DND-41 (cell line): Measurements from ENCODE around the gene CDK19.

ENCODE experiments used
- ATAC-seq: fragments of 200-7000 bp; cut with Tn5 transposase; 3 replicates; pipeline ENCODE4 v1.9.1; 2021; ENCODE audit warnings: low read depth; ENCODE audit not compliant: insufficient read depth
- DNase-seq: peaks from one replicate; pipeline ENCODE4 v3.0.0-alpha.2; 2020
- H2AFZ ChIP-seq: 2 replicates; pipeline ENCODE4 v1.6.0; 2012; ENCODE audit warnings: low read depth, low read length
- H3K27ac ChIP-seq: 2 replicates; pipeline ENCODE4 v1.5.1; 2012; ENCODE audit warnings: low read length, inconsistent platforms
- H3K27me3 ChIP-seq: fragments of 200-600 bp; sonication (generic); 2 replicates; pipeline ENCODE4 v1.6.0; 2012; ENCODE audit warnings: low read length, mild to moderate bottlenecking, inconsistent platforms; ENCODE audit not compliant: insufficient read depth, poor library complexity
- H3K36me3 ChIP-seq: 2 replicates; pipeline ENCODE4 v1.5.1; 2012; ENCODE audit warnings: low read length, inconsistent platforms; ENCODE audit not compliant: insufficient read depth
- H3K4me1 ChIP-seq: 2 replicates; pipeline ENCODE4 v1.5.1; 2012; ENCODE audit warnings: mild to moderate bottlenecking, low read length; ENCODE audit not compliant: insufficient read depth
- H3K4me2 ChIP-seq: 2 replicates; pipeline ENCODE4 v1.6.0; 2012; ENCODE audit warnings: mild to moderate bottlenecking, moderate library complexity, low read length, inconsistent platforms; ENCODE audit not compliant: insufficient read depth
- H3K4me3 ChIP-seq, 2 experiments: fragments of 200-600 bp in 1 of 2; shearing (Covaris generic) in 1 of 2; 2 replicates each; pipeline ENCODE4 v1.5.1; 2012 to 2016; ENCODE audit warnings: inconsistent platforms in 2 of 2, low read length in 2 of 2, mild to moderate bottlenecking in 2 of 2, low read depth in 1 of 2, moderate library complexity in 1 of 2
- H3K79me2 ChIP-seq: 2 replicates; pipeline ENCODE4 v1.6.0; 2012; ENCODE audit warnings: low read length, inconsistent platforms; ENCODE audit not compliant: insufficient read depth
- H3K9ac ChIP-seq: 2 replicates; pipeline ENCODE4 v1.6.0; 2012; ENCODE audit warnings: low read depth, mild to moderate bottlenecking, inconsistent platforms, low read length, moderate library complexity
- H3K9me3 ChIP-seq: 2 replicates; pipeline ENCODE4 v1.5.1; 2012; ENCODE audit warnings: low read length, moderate library complexity, mild to moderate bottlenecking, inconsistent platforms; ENCODE audit not compliant: insufficient read depth, severe bottlenecking
- H4K20me1 ChIP-seq: 2 replicates; pipeline ENCODE4 v1.6.0; 2012; ENCODE audit warnings: low read length; ENCODE audit not compliant: insufficient read depth
- EZH2 ChIP-seq: IDR thresholded peaks from 3 replicates; pipeline ENCODE4 v1.6.1; 2012; ENCODE audit warnings: borderline replicate concordance, low read depth, mild to moderate bottlenecking, moderate library complexity, low read length, inconsistent platforms; ENCODE audit not compliant: severe bottlenecking
- TF ChIP-seq, protein P1 (sequence below): IDR thresholded peaks from 2 replicates; pipeline ENCODE4 v1.5.1; 2012; ENCODE audit warnings: borderline replicate concordance, low read length, moderate library complexity, mild to moderate bottlenecking; ENCODE audit not compliant: poor library complexity, severe bottlenecking; ENCODE audit errors: extremely low read depth

CDK19 gene

GRCh38 chr6:110826236-110827129, 11.2 kb upstream of the CDK19 start:
- Histone ChIP-seq H3K9me3 (no peaks in the 10 kb centered on the region), H3K27me3 (no peaks in the 10 kb centered on the region), H3K4me1 (no peaks in the 10 kb centered on the region), H4K20me1 (no peaks in the 10 kb centered on the region), H3K27ac (no peak overlapping the region), H3K4me2 (no peak overlapping the region), H3K79me2 (no peaks in the 10 kb centered on the region), H3K4me3 (no peak overlapping the region), H3K36me3 (no peaks in the 10 kb centered on the region), H2AFZ (peak overlapping the region; percentile 39; the same call in 1 of the 2 replicates), H3K9ac (no peak overlapping the region)
- ATAC-seq (no peak), DNase-seq (no peak)
- TF ChIP-seq EZH2 = no peak
- TF ChIP-seq, protein P1, sequence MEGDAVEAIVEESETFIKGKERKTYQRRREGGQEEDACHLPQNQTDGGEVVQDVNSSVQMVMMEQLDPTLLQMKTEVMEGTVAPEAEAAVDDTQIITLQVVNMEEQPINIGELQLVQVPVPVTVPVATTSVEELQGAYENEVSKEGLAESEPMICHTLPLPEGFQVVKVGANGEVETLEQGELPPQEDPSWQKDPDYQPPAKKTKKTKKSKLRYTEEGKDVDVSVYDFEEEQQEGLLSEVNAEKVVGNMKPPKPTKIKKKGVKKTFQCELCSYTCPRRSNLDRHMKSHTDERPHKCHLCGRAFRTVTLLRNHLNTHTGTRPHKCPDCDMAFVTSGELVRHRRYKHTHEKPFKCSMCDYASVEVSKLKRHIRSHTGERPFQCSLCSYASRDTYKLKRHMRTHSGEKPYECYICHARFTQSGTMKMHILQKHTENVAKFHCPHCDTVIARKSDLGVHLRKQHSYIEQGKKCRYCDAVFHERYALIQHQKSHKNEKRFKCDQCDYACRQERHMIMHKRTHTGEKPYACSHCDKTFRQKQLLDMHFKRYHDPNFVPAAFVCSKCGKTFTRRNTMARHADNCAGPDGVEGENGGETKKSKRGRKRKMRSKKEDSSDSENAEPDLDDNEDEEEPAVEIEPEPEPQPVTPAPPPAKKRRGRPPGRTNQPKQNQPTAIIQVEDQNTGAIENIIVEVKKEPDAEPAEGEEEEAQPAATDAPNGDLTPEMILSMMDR = no peak

DNA sequence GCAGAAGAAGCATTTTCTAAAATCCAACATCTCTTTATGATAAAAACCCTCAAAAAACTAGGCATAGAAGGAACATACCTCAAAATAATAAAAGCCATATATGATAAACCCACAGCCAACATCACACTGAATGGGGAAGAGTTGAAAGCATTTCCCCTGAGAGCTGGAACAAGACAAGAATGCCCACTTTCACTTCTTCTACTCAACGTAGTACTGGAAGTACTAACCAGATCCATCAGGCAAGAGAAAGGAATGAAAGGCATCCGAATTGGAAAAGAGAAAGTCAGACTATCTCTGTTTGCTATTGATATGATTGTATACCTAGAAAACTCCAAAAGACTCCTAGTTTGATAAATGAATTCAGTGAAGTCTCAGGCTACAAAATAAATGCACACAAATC, 7.9 kb upstream of the CDK19 start:
- no peaks in the 10 kb centered on the region for H3K27me3 ChIP-seq
- no peak for TF ChIP-seq EZH2
- TF ChIP-seq, protein P1 = no peak
- no peak overlapping the region for H3K9ac ChIP-seq
- no peaks in the 10 kb centered on the region for H3K9me3 ChIP-seq
- H2AFZ ChIP-seq = no peak overlapping the region
- H4K20me1 ChIP-seq = no peaks in the 10 kb centered on the region
- no peak overlapping the region for H3K27ac ChIP-seq
- DNase-seq = no peak
- H3K4me3 ChIP-seq = no peak overlapping the region
- no peak for ATAC-seq
- no peak overlapping the region for H3K4me2 ChIP-seq
- H3K4me1 ChIP-seq = peaks cover 4% of the 10 kb centered on the region; the same call in 1 of the 2 replicates
- no peaks in the 10 kb centered on the region for H3K79me2 ChIP-seq
- no peaks in the 10 kb centered on the region for H3K36me3 ChIP-seq

DNA sequence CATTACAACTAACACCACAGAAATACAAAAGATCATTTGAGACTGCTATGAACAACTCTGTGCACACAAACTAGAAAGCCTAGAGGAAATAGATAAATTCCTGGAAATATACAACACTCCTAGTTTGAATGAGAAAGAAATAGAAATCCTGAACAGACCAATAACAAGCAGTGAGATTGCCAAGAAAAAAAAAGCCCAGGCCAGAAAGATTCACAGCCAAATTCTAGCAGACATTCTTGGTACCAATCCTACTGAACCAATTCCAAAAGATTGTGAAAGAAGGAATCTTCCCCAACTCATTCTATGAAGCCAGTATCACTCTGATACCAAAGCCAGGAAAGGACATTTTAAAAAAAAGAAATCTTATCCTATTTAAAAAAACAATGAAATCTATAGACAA, 7.0 kb upstream of the CDK19 start:
- no peak overlapping the region for H3K27ac ChIP-seq
- no peaks in the 10 kb centered on the region for H3K27me3 ChIP-seq
- DNase-seq (no peak), ATAC-seq (no peak)
- no peaks in the 10 kb centered on the region for H3K36me3 ChIP-seq
- H3K79me2 ChIP-seq = no peaks in the 10 kb centered on the region
- H3K4me2 ChIP-seq = no peak overlapping the region
- H3K4me1 ChIP-seq = peaks cover 4% of the 10 kb centered on the region
- TF ChIP-seq, protein P1 = no peak
- TF ChIP-seq EZH2 = no peak
- H2AFZ ChIP-seq = no peak overlapping the region
- no peaks in the 10 kb centered on the region for H4K20me1 ChIP-seq
- no peak overlapping the region for H3K4me3 ChIP-seq
- no peaks in the 10 kb centered on the region for H3K9me3 ChIP-seq
- H3K9ac ChIP-seq = no peak overlapping the region
